ENCODE results near the gene UBE2E1. TPM values are rescaled to one million over a fixed set of nuclear protein-coding genes. Genes with fewer than 3 reads are reported as not detected.
A peak's percentile ranks its signal among the peaks of the same experiment; 100 is the strongest.
"Not testable (repeated sequence)": the region's sequence is repeated elsewhere in the genome, so short reads cannot be mapped to it uniquely, and the experiment has no call there.

UBE2E1 gene
- total and polyA plus RNA-seq, 8 donors, result 20.9 to 44.7 (median 28.7) TPM

DNA sequence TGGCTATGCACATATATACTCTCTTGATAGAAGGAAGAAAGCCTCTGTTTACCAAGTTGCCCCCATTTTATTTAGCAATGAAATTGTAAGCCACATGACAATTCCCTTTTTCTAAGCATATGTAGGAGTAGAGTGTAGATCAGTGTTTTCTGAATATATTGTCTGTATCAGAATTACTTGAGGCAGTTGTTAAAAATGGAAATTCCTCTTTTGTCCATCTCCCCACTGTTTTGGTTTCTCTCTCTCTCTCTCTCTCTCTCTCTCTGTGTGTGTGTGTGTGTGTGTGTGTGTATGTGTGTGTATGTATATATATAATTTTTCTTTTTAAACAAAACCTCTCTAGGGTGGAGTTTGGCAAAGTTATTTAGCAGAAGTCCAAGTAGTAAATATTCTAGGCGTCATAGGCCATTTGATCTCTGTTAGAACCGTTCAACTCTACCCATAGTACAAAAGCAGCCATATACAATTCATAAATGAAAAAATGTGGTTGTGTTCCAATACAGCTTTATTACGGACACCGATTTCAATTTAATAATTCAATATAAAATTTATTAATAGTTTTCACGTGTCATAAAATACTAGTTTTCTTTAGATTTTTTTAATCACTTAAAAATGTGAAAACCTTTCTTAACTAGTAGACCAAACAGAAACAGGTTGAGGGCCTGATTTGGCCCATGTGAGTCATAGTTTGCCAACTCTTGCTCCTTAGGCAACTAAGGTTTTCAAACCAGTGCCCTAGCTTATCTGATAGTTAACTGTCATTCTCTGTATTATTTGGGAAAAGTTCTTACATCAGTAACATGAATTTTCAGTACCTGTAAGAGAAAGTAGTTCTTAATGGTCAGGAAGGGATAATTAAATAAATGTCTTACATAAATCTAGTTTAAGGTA lies 39.8 kb downstream of the UBE2E1 start:
- H3K27me3 ChIP-seq, result no peaks in the 10 kb centered on the region
- no peaks in the 10 kb centered on the region for H3K36me3 ChIP-seq
- no peaks in the 10 kb centered on the region for H3K4me1 ChIP-seq
- ATAC-seq, result no peak
- intact Hi-C loops (cut with DNase I), result no loop called here
- no peak for DNase-seq
- H3K4me3 ChIP-seq, result no peak overlapping the region
- no peak overlapping the region for H3K27ac ChIP-seq
- no peak for FAIRE-seq
- 92 to 97% methylated on average over 5 of the region's 5 CpGs for WGBS, 2 donors
- H3K9me3 ChIP-seq, result no peaks in the 10 kb centered on the region
- TF ChIP-seq, protein P1, sequence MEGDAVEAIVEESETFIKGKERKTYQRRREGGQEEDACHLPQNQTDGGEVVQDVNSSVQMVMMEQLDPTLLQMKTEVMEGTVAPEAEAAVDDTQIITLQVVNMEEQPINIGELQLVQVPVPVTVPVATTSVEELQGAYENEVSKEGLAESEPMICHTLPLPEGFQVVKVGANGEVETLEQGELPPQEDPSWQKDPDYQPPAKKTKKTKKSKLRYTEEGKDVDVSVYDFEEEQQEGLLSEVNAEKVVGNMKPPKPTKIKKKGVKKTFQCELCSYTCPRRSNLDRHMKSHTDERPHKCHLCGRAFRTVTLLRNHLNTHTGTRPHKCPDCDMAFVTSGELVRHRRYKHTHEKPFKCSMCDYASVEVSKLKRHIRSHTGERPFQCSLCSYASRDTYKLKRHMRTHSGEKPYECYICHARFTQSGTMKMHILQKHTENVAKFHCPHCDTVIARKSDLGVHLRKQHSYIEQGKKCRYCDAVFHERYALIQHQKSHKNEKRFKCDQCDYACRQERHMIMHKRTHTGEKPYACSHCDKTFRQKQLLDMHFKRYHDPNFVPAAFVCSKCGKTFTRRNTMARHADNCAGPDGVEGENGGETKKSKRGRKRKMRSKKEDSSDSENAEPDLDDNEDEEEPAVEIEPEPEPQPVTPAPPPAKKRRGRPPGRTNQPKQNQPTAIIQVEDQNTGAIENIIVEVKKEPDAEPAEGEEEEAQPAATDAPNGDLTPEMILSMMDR (IDR thresholded peaks at IDR 0.05), result no peak

DNA sequence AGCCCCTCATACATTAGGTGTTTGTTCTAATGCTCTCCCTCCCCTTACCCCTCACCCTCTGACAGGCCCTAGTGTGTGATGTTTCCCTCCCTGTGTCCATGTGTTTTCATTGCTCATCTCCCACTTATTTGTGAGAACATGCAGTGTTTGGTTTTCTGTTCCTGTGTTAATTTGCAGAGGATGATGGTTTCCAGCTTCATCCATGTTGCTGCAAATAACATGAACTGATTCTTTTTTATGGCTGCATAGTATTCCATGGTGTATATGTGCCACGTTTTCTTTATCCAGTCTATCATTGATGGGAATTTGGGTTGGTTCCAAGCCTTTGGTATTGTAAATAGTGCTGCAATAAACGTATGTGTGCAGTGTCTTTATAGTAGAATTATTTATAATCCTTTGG lies 43.7 kb downstream of the UBE2E1 start:
- intact Hi-C loops (cut with DNase I); H3K9me3 ChIP-seq; H3K4me1 ChIP-seq; FAIRE-seq; ATAC-seq; H3K4me3 ChIP-seq; H3K27me3 ChIP-seq; DNase-seq; H3K27ac ChIP-seq; H3K36me3 ChIP-seq: not testable (repeated sequence)
- 60 to 64% methylated on average over 2 of the region's 2 CpGs for WGBS, 2 donors

DNA sequence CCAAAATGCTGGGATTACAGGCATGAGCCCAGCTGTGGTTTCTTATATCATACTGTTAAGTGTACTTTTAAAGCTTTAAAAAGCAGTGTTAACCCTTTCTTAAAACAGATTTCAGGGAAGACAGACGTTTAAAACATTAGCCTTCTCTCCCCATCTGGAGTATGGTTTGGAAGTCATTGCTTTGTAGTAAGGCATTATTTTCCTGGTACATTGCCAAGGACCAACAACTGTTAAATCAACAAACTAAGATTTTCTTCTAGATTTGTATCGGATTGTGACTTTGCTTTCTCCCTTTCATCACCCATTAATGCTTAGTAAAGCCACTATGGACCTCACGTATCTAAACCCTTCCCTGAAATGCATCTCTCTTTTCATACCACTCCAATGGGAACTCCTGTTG lies 50.5 kb downstream of the UBE2E1 start:
- no peak overlapping the region for H3K4me3 ChIP-seq
- no peaks in the 10 kb centered on the region for H3K9me3 ChIP-seq
- no peaks in the 10 kb centered on the region for H3K36me3 ChIP-seq
- DNase-seq (no peak), FAIRE-seq (no peak), ATAC-seq (no peak)
- 45 to 55% methylated on average over 3 of the region's 3 CpGs for WGBS, 2 donors
- TF ChIP-seq, protein P1 (IDR thresholded peaks at IDR 0.05), result no peak
- no peaks in the 10 kb centered on the region for H3K27me3 ChIP-seq
- intact Hi-C loops (cut with DNase I), result no loop called here
- peaks cover 0 to 11% (median 10%) of the 10 kb centered on the region in 3 donors for H3K4me1 ChIP-seq
- no peak overlapping the region for H3K27ac ChIP-seq

DNA sequence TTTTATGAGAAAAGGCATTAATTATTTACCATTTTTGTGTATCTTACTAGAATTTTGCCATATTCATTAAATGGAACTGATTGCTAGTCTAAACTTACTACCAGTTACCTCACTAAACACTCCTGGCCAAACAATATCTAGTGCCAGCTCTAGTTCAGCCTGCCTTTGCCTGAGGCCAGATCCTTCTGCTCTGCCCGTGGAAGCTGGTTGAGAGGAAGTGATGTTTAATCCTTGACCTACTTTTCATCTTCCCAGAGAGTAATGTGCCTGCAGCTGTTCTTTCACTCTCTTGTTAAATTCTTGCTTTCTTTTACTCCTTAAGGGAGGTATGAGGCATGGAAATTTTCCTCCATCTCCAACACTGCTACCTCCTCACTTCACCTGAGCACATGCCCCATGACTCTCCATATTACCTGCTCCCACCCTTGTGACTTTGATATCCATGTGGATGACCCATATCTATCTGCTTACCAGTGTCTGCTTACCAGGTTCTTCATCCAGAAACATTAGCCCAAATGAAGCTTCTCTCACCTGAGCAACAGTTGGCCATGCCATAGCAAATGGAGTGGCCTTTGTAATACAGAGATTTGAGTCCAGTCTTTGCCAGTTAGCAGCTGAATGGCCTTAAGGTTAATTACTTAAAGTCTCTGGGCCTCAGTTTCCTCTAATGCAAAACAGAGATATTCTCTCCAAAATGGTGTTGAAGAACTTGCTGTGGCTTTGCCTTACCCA lies 53.4 kb downstream of the UBE2E1 start:
- TF ChIP-seq, protein P1 (IDR thresholded peaks at IDR 0.05), result no peak
- intact Hi-C loops (cut with DNase I), result no loop called here
- no peak overlapping the region for H3K4me3 ChIP-seq
- no peak overlapping the region for H3K27ac ChIP-seq
- peaks cover 0 to 11% (median 10%) of the 10 kb centered on the region in 3 donors for H3K4me1 ChIP-seq
- no peaks in the 10 kb centered on the region for H3K36me3 ChIP-seq
- 2 to 9% methylated on average over 1 of the region's 1 CpG for WGBS, 2 donors
- H3K27me3 ChIP-seq, result no peaks in the 10 kb centered on the region
- no peaks in the 10 kb centered on the region for H3K9me3 ChIP-seq
- FAIRE-seq (no peak), ATAC-seq (peak; percentile 66 to 82 (median 71)), DNase-seq (no peak)

DNA sequence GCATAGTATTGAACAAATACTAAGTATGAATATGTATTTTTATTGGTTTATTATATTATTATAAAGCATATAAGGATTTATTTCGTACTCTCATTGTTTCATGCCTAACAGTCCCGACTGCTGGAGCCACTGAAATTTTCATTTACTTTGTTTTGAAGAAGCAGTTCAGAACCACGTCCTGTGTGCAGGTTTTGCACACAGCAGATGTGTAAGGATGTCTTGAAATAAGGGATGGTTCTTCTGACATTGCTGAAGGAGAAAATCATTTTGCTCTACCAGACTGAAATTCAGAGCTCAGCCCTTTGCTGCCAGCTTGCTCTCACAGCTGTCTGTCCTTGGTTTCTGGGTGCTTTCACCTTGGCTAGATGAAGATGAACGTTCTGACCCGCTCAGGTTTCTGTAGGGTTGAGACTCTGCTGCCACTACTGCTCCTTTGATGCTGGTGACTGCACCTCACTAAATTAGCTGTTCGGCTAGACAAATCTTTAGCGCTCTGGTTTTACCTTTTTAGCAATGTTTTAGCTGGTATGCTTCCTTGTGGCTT lies 54.2 kb downstream of the UBE2E1 start:
- intact Hi-C loops (cut with DNase I), result no loop called here
- DNase-seq (no peak), FAIRE-seq (no peak), ATAC-seq (no peak)
- Histone ChIP-seq H3K36me3 (no peaks in the 10 kb centered on the region), H3K4me1 (peaks cover 1 to 15% (median 11%) of the 10 kb centered on the region in 3 donors), H3K9me3 (no peaks in the 10 kb centered on the region), H3K27me3 (no peaks in the 10 kb centered on the region), H3K27ac (no peak overlapping the region), H3K4me3 (no peak overlapping the region)
- 92 to 93% methylated on average over 7 of the region's 7 CpGs for WGBS, 2 donors
- TF ChIP-seq, protein P1 (IDR thresholded peaks at IDR 0.05), result no peak

Data from pancreas (tissue), 10 donors.